Putamen (tissue), 1 donor: ENCODE results near the gene LCN9.

Experiments
- DNase-seq: peaks from one replicate; pipeline ENCODE4 v3.0.0-alpha.2; 2016; ENCODE audit warnings: low spot score

The LCN9 gene

GRCh38 chr9:135698767-135699166 lies 35.7 kb downstream of the LCN9 start:
- no peak for DNase-seq

DNA sequence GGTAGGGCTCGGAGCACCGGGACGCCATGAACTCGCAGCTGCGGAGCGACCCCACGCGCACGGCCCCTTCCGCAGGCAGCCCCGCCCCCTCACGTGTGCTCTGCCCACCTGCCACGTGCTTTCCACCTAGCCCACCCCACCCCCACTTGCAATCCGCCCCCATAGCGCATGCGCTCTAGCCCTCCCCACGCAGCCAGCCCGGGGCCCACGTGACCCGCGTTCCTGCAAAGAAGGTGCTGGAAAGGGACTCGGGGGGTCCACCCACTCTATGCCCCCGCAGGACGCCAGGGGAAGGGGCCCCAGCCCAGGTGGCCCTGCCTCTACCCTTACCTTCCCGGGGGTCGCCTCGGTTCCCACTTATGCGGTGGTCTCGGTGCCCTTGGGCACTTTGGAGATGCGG lies 36.3 kb downstream of the LCN9 start, which contains the start of gene SOHLH1:
TSS of gene SOHLH1 (minus strand) at position 42 of the 400 bp plus-strand sequence. CDS start at position 28, 14 bp downstream.
- no peak for DNase-seq

GRCh38 chr9:135700525-135700924 lies 37.4 kb downstream of the LCN9 start:
- DNase-seq, result no peak

DNA sequence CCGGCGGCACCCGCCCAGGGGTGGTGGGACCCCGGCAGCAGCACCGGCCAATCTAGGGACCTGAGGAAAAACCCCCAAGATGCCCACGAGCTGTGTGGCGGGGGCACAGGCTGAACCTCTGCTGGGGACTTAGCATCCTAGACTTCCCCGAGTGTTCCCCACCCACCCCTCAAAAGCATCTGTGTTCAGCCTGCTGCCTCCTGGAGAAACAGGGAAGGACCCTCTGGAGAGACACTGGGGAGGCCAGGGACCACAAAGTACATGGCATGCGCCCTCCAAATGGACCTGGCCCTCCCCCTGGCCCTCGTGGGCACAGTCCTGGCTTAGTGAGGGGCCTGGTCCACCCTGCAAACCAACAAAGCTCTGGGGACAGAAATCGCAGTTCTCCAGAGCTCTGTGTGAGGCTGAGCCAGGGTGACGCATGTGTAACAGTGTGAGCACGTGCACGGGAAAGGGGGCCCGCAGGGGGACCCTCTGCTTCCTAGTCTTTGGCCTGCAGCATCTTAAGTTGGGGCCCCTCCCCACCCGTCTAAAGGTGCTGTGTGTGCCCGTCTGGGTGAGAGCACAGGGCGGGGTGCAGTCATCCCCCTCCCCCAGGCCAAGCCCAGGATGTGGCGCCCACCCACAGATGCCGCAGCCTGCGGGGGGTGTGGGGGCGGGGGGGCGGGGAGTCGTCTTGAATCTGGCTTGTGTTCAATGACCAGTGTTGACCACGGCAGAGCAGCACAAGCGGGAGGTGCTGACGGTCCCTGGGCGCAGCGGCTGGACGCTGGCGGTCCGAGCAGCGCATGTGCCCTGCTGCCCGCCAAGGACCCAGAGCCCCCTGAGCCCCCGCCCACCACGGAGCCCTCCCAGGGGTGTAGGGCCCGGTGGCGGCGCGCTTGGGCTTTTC lies 38.2 kb downstream of the LCN9 start:
- no peak for DNase-seq

DNA sequence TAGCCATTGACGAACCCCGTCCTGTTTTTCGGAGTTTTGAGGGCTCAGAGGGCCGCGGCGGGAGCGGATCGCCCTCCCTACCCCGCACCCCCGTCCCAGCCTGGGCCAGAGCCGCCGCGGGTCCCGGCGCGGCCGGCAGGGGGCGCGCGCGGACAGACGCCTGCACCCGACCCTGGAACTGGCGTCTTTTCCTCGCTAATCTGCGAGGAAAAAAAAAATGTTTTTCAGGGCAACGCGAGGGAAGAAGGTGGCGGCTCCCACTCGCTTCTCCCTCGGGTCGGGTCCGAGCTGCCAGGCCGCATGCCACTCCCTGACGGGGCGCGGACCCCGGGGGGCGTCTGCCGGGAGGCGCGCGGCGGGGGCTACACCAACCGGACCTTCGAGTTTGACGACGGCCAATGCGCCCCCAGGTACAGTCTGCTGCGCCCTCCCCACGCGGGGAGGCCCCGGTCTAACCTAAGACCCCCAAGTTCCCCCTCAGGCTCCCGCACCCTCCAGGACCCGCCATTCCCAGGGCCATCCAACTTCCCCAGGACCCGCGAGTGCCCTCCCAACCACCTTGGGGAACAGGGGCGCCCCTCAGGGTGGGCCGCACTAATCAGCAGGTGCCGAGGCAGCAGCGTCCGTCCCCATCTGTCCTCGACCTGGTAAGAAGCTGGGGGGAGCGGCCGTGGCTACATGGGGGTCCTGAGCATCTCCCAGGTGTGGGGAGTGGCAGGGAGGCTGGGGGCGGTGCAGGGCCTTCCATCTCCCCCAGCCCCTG lies 39.0 kb downstream of the LCN9 start, which contains the start of gene KCNT1:
TSS of gene KCNT1 (plus strand) at position 227 of the 763 bp plus-strand sequence. CDS start at position 301, 74 bp downstream.
- DNase-seq, result peak; percentile 29

DNA sequence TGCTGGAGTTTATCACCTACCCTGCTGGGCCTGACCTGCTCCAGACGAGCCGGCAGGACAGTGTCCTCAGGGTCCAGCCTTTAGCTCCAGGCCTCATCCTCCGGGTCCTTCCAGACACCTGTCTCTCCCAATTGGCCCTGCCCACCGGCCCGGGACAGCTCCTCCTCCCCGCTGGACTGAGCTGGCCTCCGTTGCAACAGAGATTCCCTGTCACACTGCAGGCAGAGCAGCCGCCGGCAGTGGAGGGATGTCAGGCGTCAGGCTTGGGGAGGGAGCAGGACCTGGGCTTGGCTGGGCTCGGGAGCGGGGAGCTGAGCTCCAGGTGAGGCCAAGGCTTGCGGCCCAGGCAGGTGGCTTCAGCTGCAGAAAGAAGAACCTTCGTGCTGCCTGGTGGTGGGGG lies 40.6 kb downstream of the LCN9 start:
- DNase-seq, result no peak

DNA sequence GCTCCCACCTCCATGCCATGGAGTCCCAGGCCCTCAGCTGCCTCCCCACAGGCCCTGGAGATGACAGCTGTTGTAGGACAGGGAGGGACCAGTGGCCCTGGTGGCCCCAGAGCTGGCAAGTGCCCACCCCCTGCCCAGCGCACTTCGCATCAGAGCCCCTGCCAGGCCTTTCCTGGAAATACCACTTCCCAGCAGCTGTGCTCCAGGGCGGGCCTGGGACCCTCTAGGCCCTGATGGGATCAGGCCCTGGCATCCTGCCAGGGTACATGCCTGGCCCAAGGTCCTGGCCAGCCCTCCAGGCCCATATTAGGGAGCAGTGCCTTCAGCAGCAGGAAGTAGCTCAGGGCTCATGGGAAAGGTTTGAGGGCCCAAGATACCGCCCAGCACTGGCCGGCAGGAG lies 41.4 kb downstream of the LCN9 start:
- no peak for DNase-seq

DNA sequence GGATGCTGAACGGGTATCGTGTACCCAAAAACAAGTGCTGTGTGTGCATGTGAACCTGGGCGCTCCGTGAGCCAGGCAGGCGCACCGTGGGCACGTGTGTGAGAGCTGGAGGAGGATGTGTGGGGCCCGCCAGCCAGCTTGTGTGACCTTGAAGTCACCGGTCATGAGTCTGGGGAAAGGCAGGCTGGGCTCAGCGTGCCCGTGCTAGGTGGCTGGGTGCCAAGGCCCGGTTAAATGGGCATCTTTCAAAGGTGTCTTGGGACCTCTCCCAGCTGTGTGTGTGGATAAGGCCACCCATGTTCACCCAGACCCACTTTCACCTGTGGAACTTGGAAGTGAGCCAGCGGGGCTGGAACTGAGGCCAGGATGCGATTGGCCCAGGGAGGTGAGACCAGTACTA lies 42.3 kb downstream of the LCN9 start:
- no peak for DNase-seq

GRCh38 chr9:135706288-135706687 lies 43.2 kb downstream of the LCN9 start:
- DNase-seq, result no peak

- DNase-seq, result no peak
These were observed 44.4 kb downstream of the LCN9 start for GRCh38 chr9:135707252-135708138.

DNA sequence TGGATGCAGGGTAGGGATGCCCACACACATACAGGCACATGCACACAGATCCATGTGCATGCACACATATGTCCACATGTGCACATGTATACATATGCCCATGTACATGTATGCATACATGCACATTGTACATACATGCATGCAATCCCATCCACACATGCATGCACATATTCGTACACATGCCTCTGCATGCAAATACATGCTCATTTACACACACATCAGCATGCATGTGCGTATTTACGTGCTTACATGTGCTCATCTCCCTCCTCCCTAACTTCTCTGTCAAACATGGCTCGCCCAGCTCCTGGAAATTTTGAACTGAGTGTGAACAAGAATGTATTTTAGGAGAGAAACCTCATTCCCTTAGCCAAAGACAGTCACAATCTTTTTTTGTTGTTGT lies 45.1 kb downstream of the LCN9 start:
- no peak for DNase-seq

DNA sequence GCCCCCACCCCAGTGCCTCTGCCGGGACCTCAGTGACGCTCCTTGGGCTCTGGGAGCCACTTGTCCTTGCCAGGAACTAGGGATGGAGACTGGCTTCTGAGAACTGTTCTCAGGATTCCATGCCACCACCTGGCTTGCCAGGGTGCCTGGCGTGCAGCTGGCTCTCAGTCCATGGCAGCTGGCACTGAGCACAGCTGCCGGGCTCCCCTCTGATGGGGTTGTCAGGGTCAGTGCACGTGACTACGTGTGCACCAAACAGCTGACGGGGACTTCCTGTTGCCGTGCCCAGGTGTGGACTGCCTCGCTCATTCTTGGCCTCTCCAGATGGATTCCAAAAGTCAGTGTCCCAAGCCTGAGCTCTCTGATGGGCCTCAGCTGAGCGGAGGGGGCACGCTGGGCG lies 48.3 kb downstream of the LCN9 start:
- DNase-seq, result no peak

DNA sequence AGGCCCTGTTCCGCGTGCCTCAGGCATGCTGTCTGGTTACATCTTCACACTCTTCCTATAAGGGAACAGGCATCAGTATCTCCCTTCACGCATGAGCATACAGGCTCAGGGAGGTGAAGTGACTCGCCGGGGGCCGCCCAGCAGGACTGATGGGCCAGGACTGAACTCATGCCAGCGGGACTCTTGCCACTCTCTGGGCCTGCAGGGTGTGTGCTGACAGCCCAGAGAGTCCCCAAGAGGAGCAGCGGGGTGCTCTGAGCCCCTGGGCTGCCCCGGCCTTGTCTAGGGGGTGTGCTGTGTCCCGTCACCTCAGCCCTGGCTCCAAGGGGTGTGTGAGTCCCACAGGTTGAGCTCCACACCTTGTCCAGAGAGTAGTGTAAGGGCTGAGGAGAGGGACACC lies 48.8 kb downstream of the LCN9 start:
- no peak for DNase-seq

GRCh38 chr9:135712613-135713295 lies 49.6 kb downstream of the LCN9 start:
- no peak for DNase-seq

DNA sequence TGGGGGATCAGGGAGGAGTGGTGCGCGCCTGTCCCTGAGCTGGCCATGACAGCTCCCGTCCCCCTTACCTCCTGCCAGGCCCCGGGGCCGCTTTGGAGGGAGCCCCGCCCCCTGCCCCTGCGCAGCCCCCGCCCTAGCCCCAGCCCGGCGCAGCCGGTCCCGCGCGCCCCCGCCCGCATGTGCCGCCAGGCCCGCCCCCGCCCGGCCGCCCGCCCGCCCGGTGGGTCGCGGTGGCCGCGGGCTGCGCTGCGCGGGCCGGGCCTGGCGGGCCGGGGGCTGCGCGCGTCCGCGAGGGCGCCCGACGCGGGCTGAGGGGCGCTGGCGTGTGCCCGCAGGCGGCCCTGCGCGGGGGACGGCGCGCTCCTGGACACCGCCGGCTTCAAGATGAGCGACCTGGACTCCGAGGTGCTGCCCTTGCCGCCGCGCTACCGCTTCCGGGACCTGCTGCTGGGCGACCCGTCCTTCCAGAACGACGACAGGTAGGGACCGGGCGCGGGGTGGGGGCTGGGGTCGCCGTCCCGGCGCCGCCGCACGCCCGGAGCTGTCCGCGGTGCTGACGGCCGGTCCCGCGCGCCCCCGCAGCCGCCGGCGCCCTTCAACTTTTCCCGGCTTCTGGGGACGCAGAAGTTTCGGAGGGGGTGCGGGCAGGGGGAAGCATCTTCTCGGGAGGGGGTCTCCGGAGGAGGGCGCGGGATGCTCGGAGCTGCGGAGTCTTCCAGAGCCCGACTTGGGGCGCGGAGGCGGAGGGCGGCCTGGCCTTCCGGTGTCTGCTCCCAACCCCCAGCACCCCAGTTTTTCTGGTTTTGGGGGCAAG lies 51.3 kb downstream of the LCN9 start:
- DNase-seq, result no peak

DNA sequence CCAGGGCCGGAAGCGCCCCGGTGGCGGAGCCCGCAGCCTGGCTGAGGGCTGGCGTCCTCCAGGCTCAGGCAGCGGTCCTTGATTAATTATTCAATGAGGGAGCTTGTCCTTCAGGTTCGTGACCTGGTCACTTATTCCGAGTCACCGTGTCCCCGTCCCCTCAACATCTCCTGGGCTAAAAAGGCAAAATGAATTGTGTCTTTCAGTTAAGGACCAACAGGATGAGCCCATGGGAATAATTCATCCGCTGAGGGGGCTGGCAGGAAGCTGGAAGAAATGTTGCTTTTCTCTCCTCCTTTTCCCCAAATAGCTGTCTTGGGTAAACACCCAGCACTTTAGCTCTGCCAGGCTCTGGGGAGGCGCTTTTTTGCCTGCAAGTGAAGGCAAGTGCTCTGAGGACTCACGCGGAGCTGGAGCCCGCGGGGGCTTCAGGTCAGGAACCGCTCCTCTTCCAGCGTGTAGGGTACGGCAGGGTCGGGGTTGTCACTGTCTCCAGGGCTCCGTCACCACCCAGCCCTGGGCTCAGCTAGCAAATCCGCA lies 52.0 kb downstream of the LCN9 start:
- no peak for DNase-seq

DNA sequence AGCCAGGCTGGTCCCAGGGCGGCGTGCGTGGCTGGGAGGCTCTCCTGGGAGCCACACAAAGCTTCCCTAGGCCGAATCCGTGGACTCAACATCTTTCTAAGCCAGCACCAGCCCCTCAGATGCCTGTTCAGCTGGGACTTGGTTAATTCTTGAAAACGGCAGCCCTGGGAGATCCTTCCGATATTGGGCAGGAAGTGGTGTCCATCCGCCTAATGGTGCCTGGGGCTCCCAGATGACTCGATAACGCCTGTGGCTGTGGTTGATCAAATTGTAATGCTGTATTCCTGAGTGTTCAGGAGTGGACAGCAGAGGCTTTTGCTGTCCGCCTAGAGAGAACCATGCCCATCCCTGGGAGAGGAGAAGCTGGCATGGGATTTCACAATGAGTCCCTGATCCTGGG lies 52.9 kb downstream of the LCN9 start:
- DNase-seq, result no peak
